Testis (tissue), 2 donors: ENCODE data around the gene TTC17.

ENCODE experiments used
- POLR2A ChIP-seq: fragments of 450-650 bp; IDR thresholded peaks from one replicate; pipeline ENCODE4 v1.6.1; 2017; ENCODE audit warnings: antibody characterized with exemption, mild to moderate bottlenecking, moderate library complexity
- TF ChIP-seq, protein P1 (sequence below), 3 experiments: fragments of 450-650 bp in 2 of 3; fragments of 200-600 bp in 1 of 3; sonication (generic) in 1 of 3; IDR thresholded peaks; one replicate each; pipeline ENCODE4 v1.5.1; 2016 to 2019; ENCODE audit warnings: antibody characterized with exemption in 3 of 3, mild to moderate bottlenecking in 2 of 3, moderate library complexity in 1 of 3

DNA sequence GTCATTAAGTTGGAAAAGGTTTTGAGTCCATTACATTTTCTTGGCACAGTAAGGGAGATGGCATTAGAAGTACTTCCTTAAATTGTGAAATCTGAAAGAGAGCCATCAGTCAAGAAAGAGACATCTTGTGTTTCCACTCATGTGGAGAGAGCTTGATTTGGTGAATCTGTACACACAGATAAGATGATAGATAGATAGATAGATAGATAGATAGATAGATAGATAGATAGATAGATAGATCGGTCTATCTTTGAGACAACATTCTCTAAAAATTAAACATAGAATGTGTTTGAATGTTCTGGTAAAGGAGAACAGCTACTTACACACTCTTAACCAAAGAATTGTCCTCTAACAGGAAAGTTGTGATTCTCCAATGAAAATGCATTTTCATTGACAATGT, 76.2 kb downstream of the TTC17 start:
- TF ChIP-seq, protein P1, sequence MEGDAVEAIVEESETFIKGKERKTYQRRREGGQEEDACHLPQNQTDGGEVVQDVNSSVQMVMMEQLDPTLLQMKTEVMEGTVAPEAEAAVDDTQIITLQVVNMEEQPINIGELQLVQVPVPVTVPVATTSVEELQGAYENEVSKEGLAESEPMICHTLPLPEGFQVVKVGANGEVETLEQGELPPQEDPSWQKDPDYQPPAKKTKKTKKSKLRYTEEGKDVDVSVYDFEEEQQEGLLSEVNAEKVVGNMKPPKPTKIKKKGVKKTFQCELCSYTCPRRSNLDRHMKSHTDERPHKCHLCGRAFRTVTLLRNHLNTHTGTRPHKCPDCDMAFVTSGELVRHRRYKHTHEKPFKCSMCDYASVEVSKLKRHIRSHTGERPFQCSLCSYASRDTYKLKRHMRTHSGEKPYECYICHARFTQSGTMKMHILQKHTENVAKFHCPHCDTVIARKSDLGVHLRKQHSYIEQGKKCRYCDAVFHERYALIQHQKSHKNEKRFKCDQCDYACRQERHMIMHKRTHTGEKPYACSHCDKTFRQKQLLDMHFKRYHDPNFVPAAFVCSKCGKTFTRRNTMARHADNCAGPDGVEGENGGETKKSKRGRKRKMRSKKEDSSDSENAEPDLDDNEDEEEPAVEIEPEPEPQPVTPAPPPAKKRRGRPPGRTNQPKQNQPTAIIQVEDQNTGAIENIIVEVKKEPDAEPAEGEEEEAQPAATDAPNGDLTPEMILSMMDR (IDR thresholded peaks at IDR 0.05) = no peak
- TF ChIP-seq POLR2A = no peak
